ENCODE results near the gene GAPDHS.

DNA sequence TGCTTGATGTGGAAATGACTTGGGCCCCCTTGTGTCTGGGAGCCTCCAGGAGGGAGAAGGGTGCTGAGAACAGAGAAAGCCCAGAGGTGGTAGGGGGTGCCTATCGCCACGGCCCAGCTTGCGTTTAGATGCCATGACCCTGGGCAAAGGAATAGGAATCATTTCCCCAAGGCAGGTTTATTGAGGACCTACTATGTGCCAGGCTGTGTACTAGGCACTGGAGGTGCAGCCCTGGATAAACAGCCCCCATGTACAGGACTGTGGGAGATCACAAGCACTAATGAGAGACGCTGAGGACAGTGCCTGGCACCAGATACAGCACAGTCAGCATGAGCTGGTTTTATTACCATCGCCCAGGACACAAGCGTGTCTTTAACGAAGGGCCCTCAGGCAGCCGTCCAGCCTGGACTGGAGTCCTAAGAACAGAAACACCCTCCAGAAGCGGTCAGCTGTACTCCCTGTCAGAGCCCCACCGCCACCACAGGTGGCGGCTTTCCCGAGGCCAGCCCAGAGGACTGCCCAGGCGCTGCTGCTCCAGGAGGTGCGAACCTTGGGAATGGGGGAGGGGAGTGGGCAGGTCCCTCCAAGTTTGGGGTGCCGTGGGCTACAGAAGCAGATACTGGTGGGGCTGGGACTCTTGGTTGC lies 16.7 kb downstream of the GAPDHS start:
- TF ChIP-seq, protein P1, sequence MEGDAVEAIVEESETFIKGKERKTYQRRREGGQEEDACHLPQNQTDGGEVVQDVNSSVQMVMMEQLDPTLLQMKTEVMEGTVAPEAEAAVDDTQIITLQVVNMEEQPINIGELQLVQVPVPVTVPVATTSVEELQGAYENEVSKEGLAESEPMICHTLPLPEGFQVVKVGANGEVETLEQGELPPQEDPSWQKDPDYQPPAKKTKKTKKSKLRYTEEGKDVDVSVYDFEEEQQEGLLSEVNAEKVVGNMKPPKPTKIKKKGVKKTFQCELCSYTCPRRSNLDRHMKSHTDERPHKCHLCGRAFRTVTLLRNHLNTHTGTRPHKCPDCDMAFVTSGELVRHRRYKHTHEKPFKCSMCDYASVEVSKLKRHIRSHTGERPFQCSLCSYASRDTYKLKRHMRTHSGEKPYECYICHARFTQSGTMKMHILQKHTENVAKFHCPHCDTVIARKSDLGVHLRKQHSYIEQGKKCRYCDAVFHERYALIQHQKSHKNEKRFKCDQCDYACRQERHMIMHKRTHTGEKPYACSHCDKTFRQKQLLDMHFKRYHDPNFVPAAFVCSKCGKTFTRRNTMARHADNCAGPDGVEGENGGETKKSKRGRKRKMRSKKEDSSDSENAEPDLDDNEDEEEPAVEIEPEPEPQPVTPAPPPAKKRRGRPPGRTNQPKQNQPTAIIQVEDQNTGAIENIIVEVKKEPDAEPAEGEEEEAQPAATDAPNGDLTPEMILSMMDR (IDR thresholded peaks at IDR 0.05), result no peak
- TF ChIP-seq FOXM1 (IDR thresholded peaks at IDR 0.05; ENCODE audit: low read depth), result no peak
- TF ChIP-seq NRF1 (IDR thresholded peaks at IDR 0.05; ENCODE audit: low read depth, low read length), result no peak
- TF ChIP-seq JUND (IDR thresholded peaks at IDR 0.05), result no peak
- no peak for TF ChIP-seq RXRA (IDR thresholded peaks at IDR 0.05; ENCODE audit: borderline replicate concordance, low read depth)
- TF ChIP-seq EZH2phosphoT487 (IDR thresholded peaks at IDR 0.05; ENCODE audit: borderline replicate concordance, low read depth), result no peak
- TF ChIP-seq, protein P2, sequence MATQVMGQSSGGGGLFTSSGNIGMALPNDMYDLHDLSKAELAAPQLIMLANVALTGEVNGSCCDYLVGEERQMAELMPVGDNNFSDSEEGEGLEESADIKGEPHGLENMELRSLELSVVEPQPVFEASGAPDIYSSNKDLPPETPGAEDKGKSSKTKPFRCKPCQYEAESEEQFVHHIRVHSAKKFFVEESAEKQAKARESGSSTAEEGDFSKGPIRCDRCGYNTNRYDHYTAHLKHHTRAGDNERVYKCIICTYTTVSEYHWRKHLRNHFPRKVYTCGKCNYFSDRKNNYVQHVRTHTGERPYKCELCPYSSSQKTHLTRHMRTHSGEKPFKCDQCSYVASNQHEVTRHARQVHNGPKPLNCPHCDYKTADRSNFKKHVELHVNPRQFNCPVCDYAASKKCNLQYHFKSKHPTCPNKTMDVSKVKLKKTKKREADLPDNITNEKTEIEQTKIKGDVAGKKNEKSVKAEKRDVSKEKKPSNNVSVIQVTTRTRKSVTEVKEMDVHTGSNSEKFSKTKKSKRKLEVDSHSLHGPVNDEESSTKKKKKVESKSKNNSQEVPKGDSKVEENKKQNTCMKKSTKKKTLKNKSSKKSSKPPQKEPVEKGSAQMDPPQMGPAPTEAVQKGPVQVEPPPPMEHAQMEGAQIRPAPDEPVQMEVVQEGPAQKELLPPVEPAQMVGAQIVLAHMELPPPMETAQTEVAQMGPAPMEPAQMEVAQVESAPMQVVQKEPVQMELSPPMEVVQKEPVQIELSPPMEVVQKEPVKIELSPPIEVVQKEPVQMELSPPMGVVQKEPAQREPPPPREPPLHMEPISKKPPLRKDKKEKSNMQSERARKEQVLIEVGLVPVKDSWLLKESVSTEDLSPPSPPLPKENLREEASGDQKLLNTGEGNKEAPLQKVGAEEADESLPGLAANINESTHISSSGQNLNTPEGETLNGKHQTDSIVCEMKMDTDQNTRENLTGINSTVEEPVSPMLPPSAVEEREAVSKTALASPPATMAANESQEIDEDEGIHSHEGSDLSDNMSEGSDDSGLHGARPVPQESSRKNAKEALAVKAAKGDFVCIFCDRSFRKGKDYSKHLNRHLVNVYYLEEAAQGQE (IDR thresholded peaks at IDR 0.05; ENCODE audit: low read depth, low read length), result no peak
- TF ChIP-seq SMC3 (IDR thresholded peaks at IDR 0.05; ENCODE audit: low read depth, low read length), result no peak
- no peak for TF ChIP-seq TAF1 (IDR thresholded peaks at IDR 0.05; ENCODE audit: borderline replicate concordance, low read depth, low read length)
- no peak for TF ChIP-seq POLR2AphosphoS5 (IDR thresholded peaks at IDR 0.05; ENCODE audit: low read depth, low read length)
- no peak for TF ChIP-seq RFX5 (IDR thresholded peaks at IDR 0.05; ENCODE audit: low read length)
